Keratinocyte (primary cell): ENCODE results near the gene PCP4L1. TPM values are rescaled to one million over a fixed set of nuclear protein-coding genes. Genes with fewer than 3 reads are reported as not detected.
A peak's percentile ranks its signal among the peaks of the same experiment; 100 is the strongest.

Experiments
- DNase-seq: peaks from one replicate; pipeline ENCODE4 v3.0.0-alpha.2; 2011; ENCODE audit warnings: low read depth, missing footprints, low spot score
- FAIRE-seq: peaks from 2 replicates; lab custom pipeline; 2011; peaks lifted over from hg19 to GRCh38; lab: Jason Lieb, UNC
- H2AFZ ChIP-seq: 2 replicates; pipeline ENCODE4 v1.6.0; 2012; ENCODE audit warnings: low read length, control low read depth, inconsistent platforms; ENCODE audit not compliant: control insufficient read depth
- H3K27ac ChIP-seq: 2 replicates; pipeline ENCODE4 v1.5.1; 2011; ENCODE audit warnings: low read length; ENCODE audit not compliant: control insufficient read depth, insufficient read depth
- H3K27me3 ChIP-seq: 3 replicates; pipeline ENCODE4 v1.6.0; 2011; ENCODE audit warnings: low read length; ENCODE audit not compliant: control insufficient read depth, insufficient read depth; ENCODE audit errors: extremely low read depth
- H3K36me3 ChIP-seq, 2 experiments: 2 replicates in 1 of 2; 3 replicates in 1 of 2; pipeline ENCODE4 v1.5.1; 2011; ENCODE audit warnings: low read length in 2 of 2, mild to moderate bottlenecking in 1 of 2; ENCODE audit not compliant: control insufficient read depth in 2 of 2, insufficient read depth in 2 of 2; ENCODE audit errors: extremely low read depth in 1 of 2
- H3K4me1 ChIP-seq: 3 replicates; pipeline ENCODE4 v1.5.1; 2011; ENCODE audit warnings: low read length; ENCODE audit not compliant: control insufficient read depth, insufficient read depth; ENCODE audit errors: extremely low read depth
- H3K4me2 ChIP-seq: 3 replicates; pipeline ENCODE4 v1.6.0; 2011; ENCODE audit warnings: low read depth, low read length; ENCODE audit not compliant: control insufficient read depth, insufficient read depth; ENCODE audit errors: extremely low read depth
- H3K4me3 ChIP-seq, 3 experiments: fragments of 200-600 bp in 1 of 3; sonication (generic) in 1 of 3; 2 replicates in 2 of 3; 3 replicates in 1 of 3; pipeline ENCODE4 v1.5.1; 2011 to 2016; ENCODE audit warnings: low read length in 3 of 3, mild to moderate bottlenecking in 3 of 3, control low read depth in 2 of 3, inconsistent platforms in 1 of 3, low read depth in 1 of 3, mixed read lengths in 1 of 3, mixed run types in 1 of 3, moderate library complexity in 1 of 3; ENCODE audit not compliant: control insufficient read depth in 2 of 3, insufficient read depth in 2 of 3; ENCODE audit errors: extremely low read depth in 1 of 3
- H3K79me2 ChIP-seq: 2 replicates; pipeline ENCODE4 v1.6.0; 2012; ENCODE audit warnings: low read length; ENCODE audit not compliant: control insufficient read depth, insufficient read depth
- H3K9ac ChIP-seq: 3 replicates; pipeline ENCODE4 v1.6.0; 2011; ENCODE audit warnings: low read length; ENCODE audit not compliant: control insufficient read depth, insufficient read depth; ENCODE audit errors: extremely low read depth
- H3K9me1 ChIP-seq: 3 replicates; pipeline ENCODE4 v1.6.0; 2011; ENCODE audit warnings: low read length; ENCODE audit not compliant: control insufficient read depth, insufficient read depth; ENCODE audit errors: extremely low read depth
- H3K9me3 ChIP-seq: 2 replicates; pipeline ENCODE4 v1.5.1; 2012; ENCODE audit warnings: low read depth, low read length; ENCODE audit not compliant: control insufficient read depth
- H4K20me1 ChIP-seq: 3 replicates; pipeline ENCODE4 v1.6.0; 2011; ENCODE audit warnings: low read length; ENCODE audit not compliant: control insufficient read depth, insufficient read depth; ENCODE audit errors: extremely low read depth
- EZH2 ChIP-seq: IDR thresholded peaks from one replicate; pipeline ENCODE4 v1.6.1; 2012; ENCODE audit warnings: inconsistent platforms, mild to moderate bottlenecking, low read length, moderate library complexity
- dilution Hi-C: fragments of 300-500 bp; cut with MboI; formaldehyde crosslinking; loops from one replicate; pipeline ENCODE4 v1.7.0; 2020; ENCODE audit warnings: low sequenced_read_pairs; ENCODE audit not compliant: extremely low pct_ligation_motif_present
- polyA plus RNA-seq, 5 experiments: library from polyadenylated mRNA; depleted of rRNA in 3 of 5; stranded (reverse) in 3 of 5; stranded (forward) in 1 of 5; unstranded in 1 of 5; fragments of >200 nt; gene quantifications; 1 replicate in 1 of 5; 2 replicates in 3 of 5; 3 replicates in 1 of 5; pipeline versions ENCODE4 v1.2.1 to v1.2.3, GENCODE V29; 2011 to 2012; ENCODE audit warnings: missing spikeins in 2 of 5, low read depth in 1 of 5, low replicate concordance in 1 of 5
- TF ChIP-seq, protein P1 (sequence below), 3 experiments: IDR thresholded peaks in 1 of 3; conservative IDR thresholded peaks in 1 of 3; optimal IDR thresholded peaks in 1 of 3; 2 replicates in 2 of 3; 3 replicates in 1 of 3; pipeline versions ENCODE3 to v1.5.1; 2011; ENCODE audit warnings: low read length in 3 of 3, mild to moderate bottlenecking in 3 of 3, moderate library complexity in 2 of 3, control low read depth in 1 of 3, inconsistent platforms in 1 of 3; ENCODE audit not compliant: insufficient read depth in 2 of 3; ENCODE audit errors: extremely low read depth in 1 of 3

Gene PCP4L1
- polyA plus RNA-seq, 1 donor (not counting 4 experiments of a cell fraction or from before 2014, with no cell fraction given): 0.04 TPM

DNA sequence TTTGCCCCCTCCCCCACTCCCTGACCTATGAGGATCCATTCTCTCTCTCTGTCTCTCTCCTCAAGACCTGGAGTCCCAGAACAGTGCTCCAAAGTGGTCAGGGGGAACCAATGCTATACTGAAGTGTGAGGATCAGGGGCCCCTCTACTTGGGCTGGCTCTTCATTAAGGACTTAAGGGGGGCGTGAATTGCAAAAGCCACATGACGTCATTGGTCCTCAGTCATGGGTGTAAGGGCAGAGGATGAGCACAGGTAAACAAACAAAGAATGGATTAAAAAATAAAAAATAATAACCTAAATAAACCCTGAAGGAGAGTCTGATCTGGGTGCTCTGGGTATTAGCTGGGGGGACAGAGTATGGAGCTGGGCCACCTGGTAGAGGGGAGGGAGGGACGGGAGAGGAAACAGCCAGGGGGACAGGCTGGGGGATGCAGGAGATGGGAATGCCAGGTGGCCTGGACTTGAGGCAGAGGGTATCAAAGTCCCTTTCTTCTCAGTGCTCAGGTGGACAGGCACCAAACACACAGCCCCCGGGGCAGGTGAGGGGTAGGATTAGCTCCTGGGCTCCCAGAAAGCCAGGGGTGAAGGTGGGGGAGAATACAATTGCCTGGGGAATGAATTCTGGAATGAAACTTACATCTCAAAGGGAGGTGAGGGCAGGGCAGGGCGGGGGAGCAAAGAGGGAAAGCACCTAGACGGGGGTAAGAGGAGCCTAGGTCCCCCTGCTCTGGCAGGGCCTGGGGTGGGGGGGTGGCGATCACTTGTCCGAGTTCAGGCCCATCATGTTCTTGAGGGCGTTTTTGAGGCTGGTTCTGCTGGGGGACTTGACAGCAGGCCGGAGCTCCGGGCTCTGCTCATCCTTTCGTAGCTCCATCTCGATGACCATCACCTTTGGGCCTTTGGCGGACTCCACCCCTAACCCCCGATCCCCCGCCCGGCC lies 46.7 kb downstream of the PCP4L1 start:
- H3K27me3 ChIP-seq: no peaks in the 10 kb centered on the region
- H3K4me2 ChIP-seq: peak overlapping the region; percentile 84
- H3K4me3 ChIP-seq: peak overlapping the region; percentile 62 to 86 (median 84)
- dilution Hi-C loops: no loop called here
- DNase-seq (no peak), FAIRE-seq (no peak)
- no peaks in the 10 kb centered on the region for H3K9me1 ChIP-seq
- H3K9me3 ChIP-seq: no peaks in the 10 kb centered on the region
- peak overlapping the region; percentile 71 for H3K9ac ChIP-seq
- no peaks in the 10 kb centered on the region for H3K36me3 ChIP-seq
- H2AFZ ChIP-seq: peak overlapping the region; percentile 94
- no peak overlapping the region for H3K27ac ChIP-seq
- TF ChIP-seq EZH2: no peak
- TF ChIP-seq, protein P1, sequence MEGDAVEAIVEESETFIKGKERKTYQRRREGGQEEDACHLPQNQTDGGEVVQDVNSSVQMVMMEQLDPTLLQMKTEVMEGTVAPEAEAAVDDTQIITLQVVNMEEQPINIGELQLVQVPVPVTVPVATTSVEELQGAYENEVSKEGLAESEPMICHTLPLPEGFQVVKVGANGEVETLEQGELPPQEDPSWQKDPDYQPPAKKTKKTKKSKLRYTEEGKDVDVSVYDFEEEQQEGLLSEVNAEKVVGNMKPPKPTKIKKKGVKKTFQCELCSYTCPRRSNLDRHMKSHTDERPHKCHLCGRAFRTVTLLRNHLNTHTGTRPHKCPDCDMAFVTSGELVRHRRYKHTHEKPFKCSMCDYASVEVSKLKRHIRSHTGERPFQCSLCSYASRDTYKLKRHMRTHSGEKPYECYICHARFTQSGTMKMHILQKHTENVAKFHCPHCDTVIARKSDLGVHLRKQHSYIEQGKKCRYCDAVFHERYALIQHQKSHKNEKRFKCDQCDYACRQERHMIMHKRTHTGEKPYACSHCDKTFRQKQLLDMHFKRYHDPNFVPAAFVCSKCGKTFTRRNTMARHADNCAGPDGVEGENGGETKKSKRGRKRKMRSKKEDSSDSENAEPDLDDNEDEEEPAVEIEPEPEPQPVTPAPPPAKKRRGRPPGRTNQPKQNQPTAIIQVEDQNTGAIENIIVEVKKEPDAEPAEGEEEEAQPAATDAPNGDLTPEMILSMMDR (optimal IDR thresholded peaks at IDR 0.05 in 1 of 3, IDR thresholded peaks at IDR 0.05 in 1 of 3, conservative IDR thresholded peaks at IDR 0.05 in 1 of 3; ENCODE audit: extremely low read depth in 1 of 3, insufficient read depth in 2 of 3, low read length in 3 of 3): no peak
- no peaks in the 10 kb centered on the region for H4K20me1 ChIP-seq
- peaks cover 6% of the 10 kb centered on the region for H3K4me1 ChIP-seq
- H3K79me2 ChIP-seq: peaks cover 3% of the 10 kb centered on the region

DNA sequence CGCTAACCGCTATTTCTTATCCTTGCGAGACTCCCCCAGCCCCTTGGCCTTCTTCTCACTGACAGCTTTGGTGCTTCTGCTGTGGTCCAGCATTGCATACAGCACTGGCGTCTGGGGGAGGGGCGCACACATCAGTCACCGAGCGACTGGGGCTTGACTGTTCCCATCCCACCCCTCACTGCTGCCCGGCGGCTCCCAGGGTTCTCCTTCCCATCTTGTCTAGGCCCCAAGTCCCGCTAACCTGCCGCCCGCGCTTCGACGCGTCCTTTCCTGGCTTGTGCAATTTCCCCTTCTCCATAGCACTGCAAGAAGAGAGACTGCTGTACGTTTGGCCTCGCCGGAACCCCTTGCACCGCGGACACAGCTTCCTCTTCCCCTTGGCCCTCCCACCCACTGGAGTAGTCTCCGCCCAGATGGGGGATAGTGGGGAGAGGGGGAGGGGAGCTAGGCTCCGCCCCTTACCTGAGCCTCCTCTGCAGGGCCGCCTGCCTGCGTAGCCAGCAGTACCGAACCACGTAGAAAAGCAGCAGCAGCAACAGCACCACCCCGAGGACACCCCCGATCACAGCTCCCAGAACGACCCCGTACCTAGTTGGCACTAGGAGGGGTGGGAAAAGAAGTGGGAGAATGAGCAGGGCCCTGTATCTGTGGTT lies 47.4 kb downstream of the PCP4L1 start:
- peak; percentile 75 for FAIRE-seq
- no peaks in the 10 kb centered on the region for H4K20me1 ChIP-seq
- dilution Hi-C loops: no loop called here
- H3K79me2 ChIP-seq: peaks cover 3% of the 10 kb centered on the region
- H3K9me3 ChIP-seq: no peaks in the 10 kb centered on the region
- H3K9me1 ChIP-seq: no peaks in the 10 kb centered on the region
- H3K9ac ChIP-seq: peak overlapping the region; percentile 71
- H3K4me2 ChIP-seq: peak overlapping the region; percentile 84
- peaks cover 13% of the 10 kb centered on the region for H3K4me1 ChIP-seq
- H3K4me3 ChIP-seq: peak overlapping the region; percentile 62 to 86 (median 84)
- H3K27me3 ChIP-seq: no peaks in the 10 kb centered on the region
- TF ChIP-seq EZH2: no peak
- TF ChIP-seq, protein P1 (optimal IDR thresholded peaks at IDR 0.05 in 1 of 3, IDR thresholded peaks at IDR 0.05 in 1 of 3, conservative IDR thresholded peaks at IDR 0.05 in 1 of 3; ENCODE audit: extremely low read depth in 1 of 3, insufficient read depth in 2 of 3, low read length in 3 of 3): peak; percentile 36 to 72 (median 50)
- peak; percentile 75 for DNase-seq
- no peak overlapping the region for H3K27ac ChIP-seq
- H3K36me3 ChIP-seq: no peaks in the 10 kb centered on the region
- H2AFZ ChIP-seq: peak overlapping the region; percentile 94
